SK-N-MC (cell line): ENCODE data around the gene LYPD3.

Source experiments
- EZH2 ChIP-seq: fragments of 200-600 bp; sonication (generic); IDR thresholded peaks from one replicate; pipeline ENCODE4 v1.6.1; 2017; ENCODE audit warnings: antibody characterized with exemption
- FOXP2 ChIP-seq: optimal IDR thresholded peaks from 2 replicates; pipeline ENCODE3; 2011; ENCODE audit warnings: mild to moderate bottlenecking, moderate library complexity; ENCODE audit not compliant: insufficient read depth; ENCODE audit errors: extremely low read length, control extremely low read depth
- POLR2AphosphoS5 ChIP-seq: IDR thresholded peaks from 2 replicates; pipeline ENCODE4 v1.6.1; 2012; ENCODE audit warnings: mild to moderate bottlenecking, low read depth, low read length, borderline replicate concordance

DNA sequence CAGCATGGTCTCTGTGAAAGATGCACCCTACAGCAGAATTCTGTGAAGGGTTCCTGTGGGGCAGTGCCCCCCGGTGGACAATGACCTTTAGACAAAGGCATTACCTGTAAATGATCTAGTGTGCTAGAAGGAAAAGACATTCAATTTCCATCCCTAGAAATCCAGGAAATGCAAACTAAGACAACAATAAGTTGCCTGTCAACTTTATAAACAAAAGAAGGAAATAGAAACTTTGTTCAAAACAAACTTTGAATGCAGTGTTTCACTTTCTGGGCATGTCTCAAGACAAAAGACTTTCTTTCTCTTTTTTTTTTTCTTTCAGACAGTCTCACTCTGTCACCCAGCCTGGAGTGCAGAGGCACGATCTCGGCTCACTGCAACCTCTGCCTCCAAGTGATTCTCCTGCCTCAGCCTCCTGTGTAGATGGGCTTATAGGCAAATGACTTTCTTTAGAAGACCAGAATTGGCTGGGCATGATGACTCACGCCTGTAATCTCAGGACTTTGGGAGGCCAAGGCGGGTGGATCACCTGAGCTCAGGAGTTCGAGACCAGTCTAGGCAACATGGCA is 35.2 kb downstream of the LYPD3 start:
- TF ChIP-seq EZH2 (no peak), POLR2AphosphoS5 (no peak), FOXP2 (no peak)
